ENCODE data around the gene TAS2R42.

TAS2R42 gene

DNA sequence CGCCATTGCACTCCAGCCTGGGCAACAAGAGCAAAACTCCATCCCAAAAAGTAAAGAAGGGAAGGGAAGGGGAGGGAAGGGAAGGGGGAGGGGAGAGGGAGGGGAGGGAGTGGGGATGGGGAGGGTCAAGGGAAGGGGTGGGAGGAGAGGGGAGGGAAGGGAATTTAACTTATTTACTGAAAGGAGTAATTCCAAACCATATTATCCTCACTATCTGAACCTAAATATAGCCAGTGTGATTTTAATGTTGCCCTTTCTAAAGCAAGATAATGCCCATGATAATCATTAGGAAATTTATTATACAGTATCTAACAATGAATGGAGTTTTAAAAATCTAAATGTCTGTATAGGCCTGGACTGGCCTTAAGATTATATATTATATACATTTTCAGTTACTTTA lies 8.5 kb downstream of the TAS2R42 start:
- no peak overlapping the region for H3K9ac ChIP-seq
- H2AFZ ChIP-seq = no peak overlapping the region
- H3K27ac ChIP-seq = no peak overlapping the region
- H3K36me3 ChIP-seq (ENCODE audit: control insufficient read depth, insufficient read depth, low read length) = no peaks in the 10 kb centered on the region
- H3K4me2 ChIP-seq (ENCODE audit: low read length) = no peak overlapping the region
- TF ChIP-seq, protein P1, sequence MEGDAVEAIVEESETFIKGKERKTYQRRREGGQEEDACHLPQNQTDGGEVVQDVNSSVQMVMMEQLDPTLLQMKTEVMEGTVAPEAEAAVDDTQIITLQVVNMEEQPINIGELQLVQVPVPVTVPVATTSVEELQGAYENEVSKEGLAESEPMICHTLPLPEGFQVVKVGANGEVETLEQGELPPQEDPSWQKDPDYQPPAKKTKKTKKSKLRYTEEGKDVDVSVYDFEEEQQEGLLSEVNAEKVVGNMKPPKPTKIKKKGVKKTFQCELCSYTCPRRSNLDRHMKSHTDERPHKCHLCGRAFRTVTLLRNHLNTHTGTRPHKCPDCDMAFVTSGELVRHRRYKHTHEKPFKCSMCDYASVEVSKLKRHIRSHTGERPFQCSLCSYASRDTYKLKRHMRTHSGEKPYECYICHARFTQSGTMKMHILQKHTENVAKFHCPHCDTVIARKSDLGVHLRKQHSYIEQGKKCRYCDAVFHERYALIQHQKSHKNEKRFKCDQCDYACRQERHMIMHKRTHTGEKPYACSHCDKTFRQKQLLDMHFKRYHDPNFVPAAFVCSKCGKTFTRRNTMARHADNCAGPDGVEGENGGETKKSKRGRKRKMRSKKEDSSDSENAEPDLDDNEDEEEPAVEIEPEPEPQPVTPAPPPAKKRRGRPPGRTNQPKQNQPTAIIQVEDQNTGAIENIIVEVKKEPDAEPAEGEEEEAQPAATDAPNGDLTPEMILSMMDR (IDR thresholded peaks at IDR 0.05) = no peak
- H3K79me2 ChIP-seq = no peaks in the 10 kb centered on the region
- H3K4me1 ChIP-seq = no peaks in the 10 kb centered on the region
- no peaks in the 10 kb centered on the region for H3K27me3 ChIP-seq (ENCODE audit: control insufficient read depth, insufficient read depth, low read length)
- no peak overlapping the region for H3K4me3 ChIP-seq (ENCODE audit: low read depth, low read length)
- no peaks in the 10 kb centered on the region for H3K9me3 ChIP-seq (ENCODE audit: control insufficient read depth, low read length)

DNA sequence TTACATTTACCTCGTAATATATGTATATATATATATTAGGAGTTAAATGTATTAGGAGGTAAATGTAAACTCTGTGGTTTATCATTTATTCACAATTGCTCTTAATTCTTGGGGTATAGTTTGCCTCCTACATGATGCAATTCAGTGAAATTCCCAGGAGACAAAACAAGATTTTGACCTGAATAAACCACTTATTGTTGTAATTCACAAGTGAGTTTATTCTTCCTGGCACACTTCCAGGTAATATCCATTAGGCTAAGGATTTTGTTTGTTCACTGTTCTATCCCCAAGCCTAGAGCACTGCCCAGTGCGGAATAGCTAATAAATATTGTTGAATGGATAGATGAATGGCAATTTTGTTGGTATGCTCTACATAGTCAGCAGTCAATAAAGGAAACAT lies 12.7 kb downstream of the TAS2R42 start:
- H3K4me3 ChIP-seq (ENCODE audit: low read depth, low read length) = no peak overlapping the region
- peaks cover 8% of the 10 kb centered on the region for H3K4me1 ChIP-seq
- H2AFZ ChIP-seq = no peak overlapping the region
- no peaks in the 10 kb centered on the region for H3K36me3 ChIP-seq (ENCODE audit: control insufficient read depth, insufficient read depth, low read length)
- no peak overlapping the region for H3K27ac ChIP-seq
- no peak overlapping the region for H3K4me2 ChIP-seq (ENCODE audit: low read length)
- no peaks in the 10 kb centered on the region for H3K9me3 ChIP-seq (ENCODE audit: control insufficient read depth, low read length)
- peaks cover 13% of the 10 kb centered on the region for H3K79me2 ChIP-seq
- H3K27me3 ChIP-seq (ENCODE audit: control insufficient read depth, insufficient read depth, low read length) = no peaks in the 10 kb centered on the region
- TF ChIP-seq, protein P1 (IDR thresholded peaks at IDR 0.05) = no peak
- H3K9ac ChIP-seq = no peak overlapping the region

DNA sequence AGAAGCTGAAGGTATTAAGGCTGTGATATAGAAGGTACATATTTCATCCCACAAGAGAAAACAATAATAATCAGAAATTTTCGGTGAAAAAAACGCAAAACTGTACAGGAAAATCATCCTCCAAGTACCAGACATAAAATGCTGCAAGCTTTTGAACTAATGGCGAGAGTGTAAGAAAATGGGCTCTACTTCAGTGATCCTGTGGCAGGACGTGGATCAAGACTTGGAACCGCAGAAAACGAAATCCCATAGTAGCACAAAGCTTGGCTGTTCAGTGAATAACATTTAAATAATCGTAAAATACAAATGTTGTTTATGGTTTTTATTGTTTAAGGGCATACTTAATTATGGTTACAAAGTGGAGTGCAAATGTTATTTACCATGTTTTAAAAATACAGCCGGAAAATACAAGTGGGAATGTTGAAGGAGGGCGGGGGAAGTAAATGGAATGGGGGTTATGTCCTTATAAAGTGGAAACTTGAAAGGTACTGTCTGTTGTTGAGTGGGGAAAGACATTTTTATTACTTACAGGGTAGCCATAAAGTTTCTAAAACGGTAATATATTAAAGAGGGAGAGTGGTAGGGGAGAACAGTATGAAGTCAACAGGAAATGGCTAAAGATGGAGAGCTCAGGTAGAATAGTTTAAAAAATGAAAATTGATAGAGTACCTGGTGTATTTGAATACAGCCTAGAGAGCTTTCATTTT lies 14.6 kb downstream of the TAS2R42 start:
- TF ChIP-seq, protein P1 (IDR thresholded peaks at IDR 0.05) = no peak
- H3K4me2 ChIP-seq (ENCODE audit: low read length) = peak overlapping the region; percentile 66
- H3K9ac ChIP-seq = no peak overlapping the region
- no peaks in the 10 kb centered on the region for H3K9me3 ChIP-seq (ENCODE audit: control insufficient read depth, low read length)
- peaks cover 13% of the 10 kb centered on the region for H3K4me1 ChIP-seq
- no peaks in the 10 kb centered on the region for H3K36me3 ChIP-seq (ENCODE audit: control insufficient read depth, insufficient read depth, low read length)
- H3K79me2 ChIP-seq = peaks cover 18% of the 10 kb centered on the region
- H3K4me3 ChIP-seq (ENCODE audit: low read depth, low read length) = peak overlapping the region; percentile 86
- H3K27ac ChIP-seq = peak overlapping the region; percentile 91
- H3K27me3 ChIP-seq (ENCODE audit: control insufficient read depth, insufficient read depth, low read length) = no peaks in the 10 kb centered on the region
- peak overlapping the region; percentile 74 for H2AFZ ChIP-seq

DNA sequence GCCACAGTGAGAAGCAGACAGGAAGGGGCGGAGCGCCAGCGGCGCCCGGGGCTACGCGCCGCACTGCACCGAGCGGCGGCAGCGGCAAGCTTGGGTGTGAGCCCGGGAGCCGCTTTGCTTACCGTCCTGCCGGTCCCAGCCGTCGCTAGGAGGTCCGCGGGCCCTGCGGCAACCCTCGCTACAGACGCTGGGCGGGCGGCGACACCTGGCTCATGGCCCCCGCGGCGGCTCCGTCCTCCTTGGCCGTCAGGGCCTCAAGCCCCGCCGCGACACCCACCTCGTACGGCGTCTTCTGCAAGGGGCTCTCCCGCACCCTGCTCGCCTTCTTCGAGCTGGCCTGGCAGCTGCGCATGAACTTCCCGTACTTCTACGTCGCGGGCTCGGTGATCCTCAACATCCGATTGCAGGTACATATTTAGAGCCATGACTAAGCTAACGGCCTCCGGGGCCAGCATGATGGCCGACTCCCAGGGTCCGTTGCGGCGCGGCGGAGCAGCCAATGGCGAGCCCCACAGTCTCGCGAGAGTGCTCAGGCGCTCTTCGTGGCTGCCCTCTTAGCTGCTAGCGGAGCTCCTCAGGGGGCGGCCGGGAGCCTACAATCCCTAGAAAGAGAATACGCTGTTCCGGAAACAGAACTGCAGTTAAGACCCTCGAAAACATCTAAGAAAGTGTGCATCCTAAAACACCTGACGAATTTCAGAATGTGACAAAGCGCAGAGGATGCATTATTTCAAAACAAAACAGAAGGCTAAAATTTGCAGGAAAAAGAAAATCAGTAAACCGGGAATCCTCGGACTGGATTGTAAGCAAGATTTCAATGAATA lies 15.4 kb downstream of the TAS2R42 start, which contains the start of gene SMIM10L1:
TSS of gene SMIM10L1 (plus strand) at position 50 of the 824 bp plus-strand sequence. CDS start at position 213, 163 bp downstream.
- TF ChIP-seq, protein P1 (IDR thresholded peaks at IDR 0.05) = peak; percentile 19
- Histone ChIP-seq H3K79me2 (peaks cover 25% of the 10 kb centered on the region), H3K9ac (peak within 1 kb of the TSS; percentile 61), H3K27me3 (ENCODE audit: control insufficient read depth, insufficient read depth, low read length) (no peaks in the 10 kb centered on the region), H3K27ac (peak within 1 kb of the TSS; percentile 91), H3K9me3 (ENCODE audit: control insufficient read depth, low read length) (no peaks in the 10 kb centered on the region), H3K4me1 (peaks cover 13% of the 10 kb centered on the region), H2AFZ (peak within 1 kb of the TSS; percentile 74), H3K4me3 (ENCODE audit: low read depth, low read length) (peak within 1 kb of the TSS; percentile 86), H3K4me2 (ENCODE audit: low read length) (peak within 1 kb of the TSS; percentile 66), H3K36me3 (ENCODE audit: control insufficient read depth, insufficient read depth, low read length) (no peaks in the 10 kb centered on the region)
